Thoracic aorta (tissue), 2 donors: ENCODE results near the gene SLC8A2. TPM values are rescaled to one million over a fixed set of nuclear protein-coding genes. Genes with fewer than 3 reads are reported as not detected.

Experiments used
- ATAC-seq: fragments of 150-250 bp; one replicate; pipeline ENCODE4 v1.8.0; 2017; ENCODE audit warnings: low read depth; ENCODE audit not compliant: insufficient number of reproducible peaks, low FRiP score
- DNase-seq: peaks from one replicate; pipeline ENCODE4 v3.0.0-alpha.2; 2020; ENCODE audit warnings: low spot score
- H3K27ac ChIP-seq, 2 donors: fragments of 200-600 bp; sonication (generic); 1 replicate in 1 of 2; 2 replicates in 1 of 2; pipeline ENCODE4 v1.5.1; 2016; ENCODE audit warnings: mild to moderate bottlenecking in 2 of 2, moderate library complexity in 2 of 2
- H3K27me3 ChIP-seq: fragments of 200-600 bp; sonication (generic); replicated peaks from 2 replicates; pipeline ENCODE4 v1.6.0; 2016; ENCODE audit warnings: mild to moderate bottlenecking; ENCODE audit not compliant: insufficient read depth
- H3K36me3 ChIP-seq: fragments of 200-600 bp; sonication (generic); one replicate; pipeline ENCODE4 v1.5.1; 2016
- H3K4me1 ChIP-seq, 2 donors: fragments of 200-600 bp; sonication (generic); 1 replicate in 1 of 2; 2 replicates in 1 of 2; pipeline versions ENCODE4 v1.5.1 to v1.6.0; 2016; ENCODE audit warnings: low read depth in 2 of 2, mild to moderate bottlenecking in 1 of 2; ENCODE audit not compliant: control insufficient read depth in 1 of 2
- H3K4me3 ChIP-seq: fragments of 200-600 bp; sonication (generic); 2 replicates; pipeline ENCODE4 v1.5.1; 2016; ENCODE audit warnings: mild to moderate bottlenecking
- H3K9me3 ChIP-seq: fragments of 200-600 bp; sonication (generic); 2 replicates; pipeline ENCODE4 v1.5.1; 2016
- CTCF ChIP-seq: fragments of 200-600 bp; sonication (generic); IDR thresholded peaks from one replicate; pipeline ENCODE4 v1.5.1; 2019; ENCODE audit warnings: antibody characterized with exemption
- total RNA-seq, 2 donors: library from RNA; depleted of rRNA; stranded (reverse); fragments of >200 nt; gene quantifications; one replicate each; pipeline versions ENCODE4 v1.1.0 to v1.2.3, GENCODE V29; 2016

The SLC8A2 gene
- total RNA-seq, 2 donors from 2014 or later = 0.28 TPM; not detected in 1

GRCh38 chr19:47479701-47480503 lies 8.2 kb upstream of the SLC8A2 start:
- Histone ChIP-seq H3K4me3 (no peak overlapping the region), H3K27me3 (no peaks in the 10 kb centered on the region), H3K4me1 (peaks cover 3 to 13% of the 10 kb centered on the region in 2 donors), H3K27ac (no peak overlapping the region), H3K9me3 (no peaks in the 10 kb centered on the region), H3K36me3 (no peaks in the 10 kb centered on the region)
- DNase-seq = no peak
- no peak for TF ChIP-seq CTCF
- ATAC-seq = no peak

- no peak for ATAC-seq
- no peak overlapping the region for H3K27ac ChIP-seq
Observed at GRCh38 chr19:47476438-47476972, 4.8 kb upstream of the SLC8A2 start.

GRCh38 chr19:47475465-47475864 lies 3.8 kb upstream of the SLC8A2 start:
- no peak for TF ChIP-seq CTCF
- H3K4me1 ChIP-seq = peaks cover 8 to 29% of the 10 kb centered on the region in 2 donors
- ATAC-seq (no peak), DNase-seq (no peak)
- no peaks in the 10 kb centered on the region for H3K27me3 ChIP-seq
- no peaks in the 10 kb centered on the region for H3K9me3 ChIP-seq
- no peak overlapping the region for H3K4me3 ChIP-seq
- no peak overlapping the region for H3K27ac ChIP-seq
- H3K36me3 ChIP-seq = no peaks in the 10 kb centered on the region

More at GRCh38 chr19:47476438-47476972, 4.8 kb upstream of the SLC8A2 start:
- Histone ChIP-seq H3K9me3 (no peaks in the 10 kb centered on the region), H3K4me3 (no peak overlapping the region), H3K36me3 (no peaks in the 10 kb centered on the region), H3K27me3 (no peaks in the 10 kb centered on the region), H3K4me1 (peaks cover 7 to 19% of the 10 kb centered on the region in 2 donors)
- TF ChIP-seq CTCF = no peak
- no peak for DNase-seq

GRCh38 chr19:47473336-47473735 lies 1.6 kb upstream of the SLC8A2 start:
- no peak for ATAC-seq

More at GRCh38 chr19:47473336-47473735, 1.6 kb upstream of the SLC8A2 start:
- H3K4me3 ChIP-seq = no peak overlapping the region
- H3K36me3 ChIP-seq = no peaks in the 10 kb centered on the region
- no peak for DNase-seq
- no peaks in the 10 kb centered on the region for H3K9me3 ChIP-seq
- no peaks in the 10 kb centered on the region for H3K27me3 ChIP-seq
- H3K4me1 ChIP-seq = peaks cover 8 to 37% of the 10 kb centered on the region in 2 donors
- no peak for TF ChIP-seq CTCF
- no peak overlapping the region for H3K27ac ChIP-seq
